GM21723 (cell line): Measurements from ENCODE around the gene HES7.
"Not testable (repeated sequence)": the region's sequence is repeated elsewhere in the genome, so short reads cannot be mapped to it uniquely, and the experiment has no call there.

Experiments
- ATAC-seq: cut with Tn5 transposase; IDR thresholded peaks from one replicate; pipeline ENCODE4 v1.9.1; 2021; ENCODE audit warnings: mild to moderate bottlenecking, moderate library complexity; ENCODE audit not compliant: unreplicated experiment

HES7 gene

GRCh38 chr17:8124350-8125153 lies 646 bp upstream of the HES7 start:
- ATAC-seq: no peak

GRCh38 chr17:8122924-8123694 lies 797 bp downstream of the HES7 start:
- ATAC-seq: no peak

GRCh38 chr17:8122422-8122923 lies 1.4 kb downstream of the HES7 start:
- no peak for ATAC-seq

GRCh38 chr17:8121681-8122421 lies 2.1 kb downstream of the HES7 start:
- ATAC-seq: peak; percentile 27

- no peak for ATAC-seq
Observed at GRCh38 chr17:8121407-8121680, 2.6 kb downstream of the HES7 start.

GRCh38 chr17:8120520-8121406 lies 3.1 kb downstream of the HES7 start:
- ATAC-seq: no peak

GRCh38 chr17:8119581-8120519 lies 4.1 kb downstream of the HES7 start:
- ATAC-seq: no peak

GRCh38 chr17:8118769-8119580 lies 4.9 kb downstream of the HES7 start:
- ATAC-seq: peak; percentile 36

- no peak for ATAC-seq
Observed at GRCh38 chr17:8117980-8118768, 5.7 kb downstream of the HES7 start, which contains the start of gene ALOXE3. Gene ALOXE3 (minus strand): TSS chr17:8118514. CDS start chr17:8117990, 524 bp downstream.

GRCh38 chr17:8117367-8117979 lies 6.4 kb downstream of the HES7 start:
- ATAC-seq: no peak

- no peak for ATAC-seq
Observed at GRCh38 chr17:8116776-8117175, 7.1 kb downstream of the HES7 start.

GRCh38 chr17:8110907-8111306 lies 13.0 kb downstream of the HES7 start:
- no peak for ATAC-seq

GRCh38 chr17:8110456-8110804 lies 13.5 kb downstream of the HES7 start:
- no peak for ATAC-seq

GRCh38 chr17:8109661-8110455 lies 14.0 kb downstream of the HES7 start:
- ATAC-seq: no peak

GRCh38 chr17:8108972-8109660 lies 14.8 kb downstream of the HES7 start:
- no peak for ATAC-seq

GRCh38 chr17:8106980-8107379 lies 16.9 kb downstream of the HES7 start:
- not testable (repeated sequence) for ATAC-seq
